Measurements from ENCODE around the gene UNC13C. TPM values are rescaled to one million over a fixed set of nuclear protein-coding genes. Genes with fewer than 3 reads are reported as not detected.

UNC13C gene
- total and polyA plus RNA-seq, 10 of the 15 experiments (the other 5 are each of a cell fraction or from before 2014, with no cell fraction given) = 9.9 to 81.3 (median 25.0) TPM

- CTCF ChIA-PET = no interaction called here
- SMC1A ChIA-PET (ENCODE audit: uncharacterized antibody, unreplicated experiment) = interaction anchor here (1.0 to 1.2 kb wide), 3 partner anchors 13 to 52 kb away, joined by 3 to 4 read pairs (median 4); no protein-coding TSS in a partner anchor
- 55% methylated on average over 5 of the region's 5 CpGs for WGBS (ENCODE audit: insufficient coverage, insufficient replicate concordance, low lambda C conversion rate, missing lambda C conversion rate)
- no peak for ATAC-seq
- no peak for FAIRE-seq
- Histone ChIP-seq H3K4me3 (no peak overlapping the region), H3K36me3 (ENCODE audit: control insufficient read depth in 2 of 2, insufficient read depth in 2 of 2, low read length in 1 of 2) (no peaks in the 10 kb centered on the region), H3K27me3 (replicated peaks in 1 of 2; ENCODE audit: control insufficient read depth in 2 of 2, insufficient read depth in 2 of 2, low read length in 1 of 2) (no peaks in the 10 kb centered on the region), H3K27ac (ENCODE audit: control insufficient read depth, insufficient read depth) (no peak overlapping the region), H3K9ac (ENCODE audit: control insufficient read depth, insufficient read depth, low read length) (no peak overlapping the region), H3K9me3 (replicated peaks; ENCODE audit: control insufficient read depth, insufficient read depth, low read length) (no peaks in the 10 kb centered on the region), H3K79me2 (ENCODE audit: control insufficient read depth, insufficient read depth, low read length) (no peaks in the 10 kb centered on the region), H3K4me1 (ENCODE audit: control insufficient read depth, insufficient read depth, low read length) (no peaks in the 10 kb centered on the region), H2AFZ (ENCODE audit: control insufficient read depth, low read depth, low read length) (no peak overlapping the region), H3K4me2 (ENCODE audit: control insufficient read depth, insufficient read depth) (no peak overlapping the region), H4K20me1 (ENCODE audit: control insufficient read depth, insufficient read depth) (no peaks in the 10 kb centered on the region)
- in situ Hi-C loops (cut with MboI) (no loop called here), intact Hi-C loops (cut with micrococcal nuclease; ENCODE audit: unreplicated experiment) (no loop called here)
- RAD21 ChIA-PET (ENCODE audit: unreplicated experiment) = no interaction called here
- no peak for DNase-seq (ENCODE audit: low read depth, low spot score)
- no TSS peak for BruUV-seq (replicated peaks)
- POLR2A ChIA-PET = no interaction called here
- TF ChIP-seq HSF1 (IDR thresholded peaks at IDR 0.05; ENCODE audit: low read depth, low read length) (no peak), MXI1 (IDR thresholded peaks at IDR 0.05; ENCODE audit: low read depth, low read length) (no peak), ZBTB11 (CRISPR knock-in tag; IDR thresholded peaks at IDR 0.05) (no peak), CREM (IDR thresholded peaks at IDR 0.05; ENCODE audit: low read depth) (no peak), POU2F2 (IDR thresholded peaks at IDR 0.05; ENCODE audit: borderline replicate concordance, low read depth, low read length) (no peak), STAT3 (IDR thresholded peaks at IDR 0.05; ENCODE audit: low read depth, low read length) (no peak), CUX1 (IDR thresholded peaks at IDR 0.05; ENCODE audit: insufficient replicate concordance, low read depth, low read length) (no peak), WRNIP1 (IDR thresholded peaks at IDR 0.05; ENCODE audit: borderline replicate concordance, low read depth, low read length) (no peak), FOS (IDR thresholded peaks at IDR 0.05; ENCODE audit: borderline replicate concordance, extremely low read depth, insufficient read length) (no peak), NR2C2 (IDR thresholded peaks at IDR 0.05; ENCODE audit: borderline replicate concordance, control insufficient read depth, insufficient read length, low read depth) (no peak), RAD51 (IDR thresholded peaks at IDR 0.05) (no peak), ZZZ3 (IDR thresholded peaks at IDR 0.05; ENCODE audit: control insufficient read depth, insufficient read length, low read depth) (no peak), ZNF274 (IDR thresholded peaks at IDR 0.05; ENCODE audit: insufficient read depth, insufficient read length) (no peak), KAT2A (conservative IDR thresholded peaks at IDR 0.05; ENCODE audit: control insufficient read depth, low read depth, low read length) (no peak), SMAD5 (IDR thresholded peaks at IDR 0.05; ENCODE audit: low read depth) (no peak)
These were observed 142.8 kb downstream of the UNC13C start for GRCh38 chr15:54120949-54121463.

All from GM12878 (cell line).